SU-DHL-6 (cell line): Measurements from ENCODE around the gene COG5.

Source experiments
- CTCF ChIP-seq: fragments of 200-600 bp; sonication (generic); IDR thresholded peaks from one replicate; pipeline ENCODE4 v1.5.1; 2017; ENCODE audit warnings: antibody characterized with exemption, mild to moderate bottlenecking, low read length, moderate library complexity; ENCODE audit not compliant: insufficient read depth, poor library complexity, severe bottlenecking
- EZH2phosphoT487 ChIP-seq: fragments of 200-600 bp; sonication (generic), shearing (Covaris generic); conservative IDR thresholded peaks from 2 replicates; pipeline ENCODE4 v1.6.1; 2018; ENCODE audit warnings: mild to moderate bottlenecking, antibody characterized with exemption, low read length, moderate library complexity, mixed read lengths

- TF ChIP-seq CTCF (no peak), EZH2phosphoT487 (no peak)
Observed at GRCh38 chr7:107505362-107505761, 58.4 kb downstream of the COG5 start.
